HepG2 (cell line): ENCODE results near the gene GOLGA8A. TPM values are rescaled to one million over a fixed set of nuclear protein-coding genes. Genes with fewer than 3 reads are reported as not detected.
A peak's percentile ranks its signal among the peaks of the same experiment; 100 is the strongest.

Experiments used
- CBX5 ChIP-seq: sonication (generic); formaldehyde crosslinking; IDR thresholded peaks from 2 replicates; pipeline ENCODE4 v1.4.0; 2020; ENCODE audit warnings: missing genetic modification reagents, borderline replicate concordance
- CENPT ChIP-seq: sonication (generic); formaldehyde crosslinking; IDR thresholded peaks from 2 replicates; pipeline ENCODE4 v1.8.0; 2022; ENCODE audit warnings: low read depth, mild to moderate bottlenecking, moderate library complexity, missing genetic modification reagents
- FOSL1 ChIP-seq: sonication (generic); formaldehyde crosslinking; IDR thresholded peaks from 2 replicates; pipeline ENCODE4 v1.9.0; 2021; ENCODE audit warnings: missing genetic modification reagents, borderline replicate concordance
- ISL2 ChIP-seq: sonication (generic); formaldehyde crosslinking; IDR thresholded peaks from 2 replicates; pipeline ENCODE4 v1.5.0; 2020; ENCODE audit warnings: missing genetic modification reagents
- NFYC ChIP-seq: IDR thresholded peaks from 2 replicates; pipeline ENCODE4 v1.6.1; 2016; ENCODE audit warnings: missing genetic modification reagents, missing compliant biosample characterization
- SRY ChIP-seq: sonication (generic); formaldehyde crosslinking; IDR thresholded peaks from 2 replicates; pipeline ENCODE4 v1.8.0; 2022; ENCODE audit warnings: mild to moderate bottlenecking, missing genetic modification reagents
- TBX2 ChIP-seq: sonication (generic); formaldehyde crosslinking; IDR thresholded peaks from 2 replicates; pipeline ENCODE4 v1.5.0; 2020; ENCODE audit warnings: missing genetic modification reagents, mild to moderate bottlenecking, borderline replicate concordance
- YEATS4 ChIP-seq: sonication (generic); formaldehyde crosslinking; IDR thresholded peaks from 2 replicates; pipeline ENCODE4 v1.4.0; 2020; ENCODE audit warnings: missing genetic modification reagents, borderline replicate concordance
- ZSCAN20 ChIP-seq: sonication (generic); formaldehyde crosslinking; IDR thresholded peaks from 2 replicates; pipeline ENCODE4 v1.4.0; 2020; ENCODE audit warnings: missing genetic modification reagents, mild to moderate bottlenecking, borderline replicate concordance
- polyA plus RNA-seq, 8 experiments: library from polyadenylated mRNA; depleted of rRNA in 3 of 8; stranded (reverse) in 7 of 8; unstranded in 1 of 8; fragments of >200 nt; fragmentation: Illumina TruSeq in 4 of 8; extraction: Trizol in 4 of 8; gene quantifications; 2 replicates each; pipeline versions ENCODE4 v1.2.1 to v1.2.3, GENCODE V29; 2011 to 2016; ENCODE audit warnings: low read depth in 4 of 8, missing spikeins in 1 of 8, mixed read lengths in 1 of 8; ENCODE audit not compliant: insufficient read depth in 1 of 8
- total RNA-seq, 5 experiments: library from RNA; depleted of rRNA; stranded (reverse); fragments of >200 nt; fragmentation: Illumina TruSeq; extraction: Trizol; gene quantifications; 2 replicates each; pipeline ENCODE4 v1.2.3, GENCODE V29; 2016; ENCODE audit warnings: low read depth in 1 of 5
- TF ChIP-seq, protein P1 (sequence below): sonication (generic); IDR thresholded peaks from 2 replicates; pipeline ENCODE4 v1.6.1; 2016; ENCODE audit warnings: low read depth, borderline replicate concordance
- TF ChIP-seq, protein P2 (sequence below): IDR thresholded peaks from 2 replicates; pipeline ENCODE4 v1.6.1; 2016; ENCODE audit warnings: low read depth, missing genetic modification reagents, missing compliant biosample characterization
- TF ChIP-seq, protein P3 (sequence below): sonication (generic); formaldehyde crosslinking; IDR thresholded peaks from 2 replicates; pipeline ENCODE4 v1.4.0; 2020; ENCODE audit warnings: missing genetic modification reagents
- TF ChIP-seq, protein P4 (sequence below): IDR thresholded peaks from 2 replicates; pipeline ENCODE4 v1.4.0; 2020; ENCODE audit warnings: mild to moderate bottlenecking, missing genetic modification reagents

Gene GOLGA8A
- total and polyA plus RNA-seq, 2 of the 13 experiments (the other 11 are each of a cell fraction or from before 2014, with no cell fraction given), result 17.1 to 43.7 TPM

DNA sequence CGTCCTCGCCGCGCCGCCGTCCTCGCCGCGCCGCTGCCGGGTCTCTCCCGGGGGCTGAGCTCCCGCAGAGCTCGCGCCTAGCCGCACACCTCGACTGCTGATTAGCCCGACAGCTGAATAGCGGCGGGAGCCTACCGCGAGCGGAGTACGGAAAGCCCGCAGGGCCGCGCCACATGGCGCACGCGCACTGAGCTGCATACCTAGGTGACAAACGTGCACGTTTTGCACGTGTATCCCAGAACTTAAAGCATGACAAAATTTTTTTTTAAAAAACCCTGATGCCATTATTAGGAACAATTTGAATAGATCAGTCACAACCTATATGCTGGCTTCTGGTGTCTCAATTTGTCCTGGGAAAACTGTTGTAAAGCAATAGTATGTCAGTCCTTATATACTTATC, at the start of gene GOLGA8A (continued):
- TF ChIP-seq CBX5 (CRISPR knock-in tag), result no peak
- TF ChIP-seq NFYC (CRISPR knock-in tag), result peak; percentile 31; the same call in 1 of the 2 replicates
- peak; percentile 89 for TF ChIP-seq ZSCAN20
- TF ChIP-seq, protein P1, sequence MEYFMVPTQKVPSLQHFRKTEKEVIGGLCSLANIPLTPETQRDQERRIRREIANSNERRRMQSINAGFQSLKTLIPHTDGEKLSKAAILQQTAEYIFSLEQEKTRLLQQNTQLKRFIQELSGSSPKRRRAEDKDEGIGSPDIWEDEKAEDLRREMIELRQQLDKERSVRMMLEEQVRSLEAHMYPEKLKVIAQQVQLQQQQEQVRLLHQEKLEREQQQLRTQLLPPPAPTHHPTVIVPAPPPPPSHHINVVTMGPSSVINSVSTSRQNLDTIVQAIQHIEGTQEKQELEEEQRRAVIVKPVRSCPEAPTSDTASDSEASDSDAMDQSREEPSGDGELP, result peak; percentile 37; the same call in 1 of the 2 replicates
- TF ChIP-seq CENPT (CRISPR knock-in tag), result peak; percentile 60; the same call in 1 of the 2 replicates
- peak; percentile 40; the same call in 1 of the 2 replicates for TF ChIP-seq YEATS4 (CRISPR knock-in tag)
- TF ChIP-seq, protein P2, sequence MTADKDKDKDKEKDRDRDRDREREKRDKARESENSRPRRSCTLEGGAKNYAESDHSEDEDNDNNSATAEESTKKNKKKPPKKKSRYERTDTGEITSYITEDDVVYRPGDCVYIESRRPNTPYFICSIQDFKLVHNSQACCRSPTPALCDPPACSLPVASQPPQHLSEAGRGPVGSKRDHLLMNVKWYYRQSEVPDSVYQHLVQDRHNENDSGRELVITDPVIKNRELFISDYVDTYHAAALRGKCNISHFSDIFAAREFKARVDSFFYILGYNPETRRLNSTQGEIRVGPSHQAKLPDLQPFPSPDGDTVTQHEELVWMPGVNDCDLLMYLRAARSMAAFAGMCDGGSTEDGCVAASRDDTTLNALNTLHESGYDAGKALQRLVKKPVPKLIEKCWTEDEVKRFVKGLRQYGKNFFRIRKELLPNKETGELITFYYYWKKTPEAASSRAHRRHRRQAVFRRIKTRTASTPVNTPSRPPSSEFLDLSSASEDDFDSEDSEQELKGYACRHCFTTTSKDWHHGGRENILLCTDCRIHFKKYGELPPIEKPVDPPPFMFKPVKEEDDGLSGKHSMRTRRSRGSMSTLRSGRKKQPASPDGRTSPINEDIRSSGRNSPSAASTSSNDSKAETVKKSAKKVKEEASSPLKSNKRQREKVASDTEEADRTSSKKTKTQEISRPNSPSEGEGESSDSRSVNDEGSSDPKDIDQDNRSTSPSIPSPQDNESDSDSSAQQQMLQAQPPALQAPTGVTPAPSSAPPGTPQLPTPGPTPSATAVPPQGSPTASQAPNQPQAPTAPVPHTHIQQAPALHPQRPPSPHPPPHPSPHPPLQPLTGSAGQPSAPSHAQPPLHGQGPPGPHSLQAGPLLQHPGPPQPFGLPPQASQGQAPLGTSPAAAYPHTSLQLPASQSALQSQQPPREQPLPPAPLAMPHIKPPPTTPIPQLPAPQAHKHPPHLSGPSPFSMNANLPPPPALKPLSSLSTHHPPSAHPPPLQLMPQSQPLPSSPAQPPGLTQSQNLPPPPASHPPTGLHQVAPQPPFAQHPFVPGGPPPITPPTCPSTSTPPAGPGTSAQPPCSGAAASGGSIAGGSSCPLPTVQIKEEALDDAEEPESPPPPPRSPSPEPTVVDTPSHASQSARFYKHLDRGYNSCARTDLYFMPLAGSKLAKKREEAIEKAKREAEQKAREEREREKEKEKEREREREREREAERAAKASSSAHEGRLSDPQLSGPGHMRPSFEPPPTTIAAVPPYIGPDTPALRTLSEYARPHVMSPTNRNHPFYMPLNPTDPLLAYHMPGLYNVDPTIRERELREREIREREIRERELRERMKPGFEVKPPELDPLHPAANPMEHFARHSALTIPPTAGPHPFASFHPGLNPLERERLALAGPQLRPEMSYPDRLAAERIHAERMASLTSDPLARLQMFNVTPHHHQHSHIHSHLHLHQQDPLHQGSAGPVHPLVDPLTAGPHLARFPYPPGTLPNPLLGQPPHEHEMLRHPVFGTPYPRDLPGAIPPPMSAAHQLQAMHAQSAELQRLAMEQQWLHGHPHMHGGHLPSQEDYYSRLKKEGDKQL (CRISPR knock-in tag), result no peak
- TF ChIP-seq, protein P3, sequence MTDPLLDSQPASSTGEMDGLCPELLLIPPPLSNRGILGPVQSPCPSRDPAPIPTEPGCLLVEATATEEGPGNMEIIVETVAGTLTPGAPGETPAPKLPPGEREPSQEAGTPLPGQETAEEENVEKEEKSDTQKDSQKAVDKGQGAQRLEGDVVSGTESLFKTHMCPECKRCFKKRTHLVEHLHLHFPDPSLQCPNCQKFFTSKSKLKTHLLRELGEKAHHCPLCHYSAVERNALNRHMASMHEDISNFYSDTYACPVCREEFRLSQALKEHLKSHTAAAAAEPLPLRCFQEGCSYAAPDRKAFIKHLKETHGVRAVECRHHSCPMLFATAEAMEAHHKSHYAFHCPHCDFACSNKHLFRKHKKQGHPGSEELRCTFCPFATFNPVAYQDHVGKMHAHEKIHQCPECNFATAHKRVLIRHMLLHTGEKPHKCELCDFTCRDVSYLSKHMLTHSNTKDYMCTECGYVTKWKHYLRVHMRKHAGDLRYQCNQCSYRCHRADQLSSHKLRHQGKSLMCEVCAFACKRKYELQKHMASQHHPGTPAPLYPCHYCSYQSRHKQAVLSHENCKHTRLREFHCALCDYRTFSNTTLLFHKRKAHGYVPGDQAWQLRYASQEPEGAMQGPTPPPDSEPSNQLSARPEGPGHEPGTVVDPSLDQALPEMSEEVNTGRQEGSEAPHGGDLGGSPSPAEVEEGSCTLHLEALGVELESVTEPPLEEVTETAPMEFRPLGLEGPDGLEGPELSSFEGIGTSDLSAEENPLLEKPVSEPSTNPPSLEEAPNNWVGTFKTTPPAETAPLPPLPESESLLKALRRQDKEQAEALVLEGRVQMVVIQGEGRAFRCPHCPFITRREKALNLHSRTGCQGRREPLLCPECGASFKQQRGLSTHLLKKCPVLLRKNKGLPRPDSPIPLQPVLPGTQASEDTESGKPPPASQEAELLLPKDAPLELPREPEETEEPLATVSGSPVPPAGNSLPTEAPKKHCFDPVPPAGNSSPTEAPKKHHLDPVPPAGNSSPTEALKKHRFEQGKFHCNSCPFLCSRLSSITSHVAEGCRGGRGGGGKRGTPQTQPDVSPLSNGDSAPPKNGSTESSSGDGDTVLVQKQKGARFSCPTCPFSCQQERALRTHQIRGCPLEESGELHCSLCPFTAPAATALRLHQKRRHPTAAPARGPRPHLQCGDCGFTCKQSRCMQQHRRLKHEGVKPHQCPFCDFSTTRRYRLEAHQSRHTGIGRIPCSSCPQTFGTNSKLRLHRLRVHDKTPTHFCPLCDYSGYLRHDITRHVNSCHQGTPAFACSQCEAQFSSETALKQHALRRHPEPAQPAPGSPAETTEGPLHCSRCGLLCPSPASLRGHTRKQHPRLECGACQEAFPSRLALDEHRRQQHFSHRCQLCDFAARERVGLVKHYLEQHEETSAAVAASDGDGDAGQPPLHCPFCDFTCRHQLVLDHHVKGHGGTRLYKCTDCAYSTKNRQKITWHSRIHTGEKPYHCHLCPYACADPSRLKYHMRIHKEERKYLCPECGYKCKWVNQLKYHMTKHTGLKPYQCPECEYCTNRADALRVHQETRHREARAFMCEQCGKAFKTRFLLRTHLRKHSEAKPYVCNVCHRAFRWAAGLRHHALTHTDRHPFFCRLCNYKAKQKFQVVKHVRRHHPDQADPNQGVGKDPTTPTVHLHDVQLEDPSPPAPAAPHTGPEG (CRISPR knock-in tag), result peak; percentile 87
- peak; percentile 62; the same call in 1 of the 2 replicates for TF ChIP-seq TBX2 (CRISPR knock-in tag)
- TF ChIP-seq, protein P4, sequence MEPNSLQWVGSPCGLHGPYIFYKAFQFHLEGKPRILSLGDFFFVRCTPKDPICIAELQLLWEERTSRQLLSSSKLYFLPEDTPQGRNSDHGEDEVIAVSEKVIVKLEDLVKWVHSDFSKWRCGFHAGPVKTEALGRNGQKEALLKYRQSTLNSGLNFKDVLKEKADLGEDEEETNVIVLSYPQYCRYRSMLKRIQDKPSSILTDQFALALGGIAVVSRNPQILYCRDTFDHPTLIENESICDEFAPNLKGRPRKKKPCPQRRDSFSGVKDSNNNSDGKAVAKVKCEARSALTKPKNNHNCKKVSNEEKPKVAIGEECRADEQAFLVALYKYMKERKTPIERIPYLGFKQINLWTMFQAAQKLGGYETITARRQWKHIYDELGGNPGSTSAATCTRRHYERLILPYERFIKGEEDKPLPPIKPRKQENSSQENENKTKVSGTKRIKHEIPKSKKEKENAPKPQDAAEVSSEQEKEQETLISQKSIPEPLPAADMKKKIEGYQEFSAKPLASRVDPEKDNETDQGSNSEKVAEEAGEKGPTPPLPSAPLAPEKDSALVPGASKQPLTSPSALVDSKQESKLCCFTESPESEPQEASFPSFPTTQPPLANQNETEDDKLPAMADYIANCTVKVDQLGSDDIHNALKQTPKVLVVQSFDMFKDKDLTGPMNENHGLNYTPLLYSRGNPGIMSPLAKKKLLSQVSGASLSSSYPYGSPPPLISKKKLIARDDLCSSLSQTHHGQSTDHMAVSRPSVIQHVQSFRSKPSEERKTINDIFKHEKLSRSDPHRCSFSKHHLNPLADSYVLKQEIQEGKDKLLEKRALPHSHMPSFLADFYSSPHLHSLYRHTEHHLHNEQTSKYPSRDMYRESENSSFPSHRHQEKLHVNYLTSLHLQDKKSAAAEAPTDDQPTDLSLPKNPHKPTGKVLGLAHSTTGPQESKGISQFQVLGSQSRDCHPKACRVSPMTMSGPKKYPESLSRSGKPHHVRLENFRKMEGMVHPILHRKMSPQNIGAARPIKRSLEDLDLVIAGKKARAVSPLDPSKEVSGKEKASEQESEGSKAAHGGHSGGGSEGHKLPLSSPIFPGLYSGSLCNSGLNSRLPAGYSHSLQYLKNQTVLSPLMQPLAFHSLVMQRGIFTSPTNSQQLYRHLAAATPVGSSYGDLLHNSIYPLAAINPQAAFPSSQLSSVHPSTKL (CRISPR knock-in tag), result peak; percentile 25; the same call in 1 of the 2 replicates
- TF ChIP-seq ISL2 (CRISPR knock-in tag), result 0 out of 2 replicates have a peak, but pooled peaks have one; percentile 27
- peak; percentile 74; the same call in 1 of the 2 replicates for TF ChIP-seq SRY
- TF ChIP-seq FOSL1 (CRISPR knock-in tag), result 0 out of 2 replicates have a peak, but pooled peaks have one; percentile 29
